ENCODE results near the gene RBMS3. TPM values are rescaled to one million over a fixed set of nuclear protein-coding genes. Genes with fewer than 3 reads are reported as not detected.

The RBMS3 gene
- total and polyA plus RNA-seq, 2 of the 13 experiments (the other 11 are each of a cell fraction or from before 2014, with no cell fraction given): not detected

GRCh38 chr3:29892976-29893554, 612.2 kb downstream of the RBMS3 start:
- WGBS (ENCODE audit: low lambda C conversion rate): 2% methylated on average over 6 of the region's 6 CpGs
- CTCF ChIA-PET (ENCODE audit: low intra/inter-chr PET ratio, low total read pairs): no interaction called here

More at GRCh38 chr3:29892976-29893554, 612.2 kb downstream of the RBMS3 start:
- Histone ChIP-seq H3K4me1 (ENCODE audit: insufficient read depth, low read length) (no peaks in the 10 kb centered on the region), H3K9me3 (ENCODE audit: low read length) (no peaks in the 10 kb centered on the region), H4K20me1 (ENCODE audit: insufficient read depth, low read length) (no peaks in the 10 kb centered on the region), H3K9ac (ENCODE audit: insufficient read depth, low read depth, low read length) (no peak overlapping the region), H3K4me2 (ENCODE audit: low read depth, low read length) (no peak overlapping the region), H2AFZ (ENCODE audit: low read length) (no peak overlapping the region), H3K4me3 (replicated peaks in 1 of 3; ENCODE audit: insufficient read depth in 1 of 3, low read depth in 2 of 3, low read length in 3 of 3) (no peak overlapping the region), H3K79me2 (ENCODE audit: insufficient read depth, low read length) (no peaks in the 10 kb centered on the region), H3K36me3 (replicated peaks in 1 of 2; ENCODE audit: control insufficient read depth in 1 of 2, insufficient read depth in 2 of 2, low read length in 2 of 2) (no peaks in the 10 kb centered on the region), H3K27me3 (ENCODE audit: control insufficient read depth in 1 of 2, insufficient read depth in 2 of 2, low read length in 2 of 2) (no peaks in the 10 kb centered on the region), H3K27ac (ENCODE audit: extremely low read length, insufficient read depth, low read length) (no peak overlapping the region)
- POLR2A ChIA-PET: no interaction called here
- FAIRE-seq (no peak), DNase-seq (ENCODE audit: low spot score) (no peak), ATAC-seq (no peak)
- in situ Hi-C loops (cut with HindIII; ENCODE audit: extremely low pct_ligation_motif_present, low pct_unique_long_range_greater_than_20kb) (no loop called here), intact Hi-C loops (cut with micrococcal nuclease; ENCODE audit: unreplicated experiment) (no loop called here)
- no TSS peak for BruUV-seq (replicated peaks)
- TF ChIP-seq ZSCAN22 (CRISPR knock-in tag; IDR thresholded peaks at IDR 0.05) (no peak), SALL2 (CRISPR knock-in tag; IDR thresholded peaks at IDR 0.05) (no peak), HMG20A (CRISPR knock-in tag; IDR thresholded peaks at IDR 0.05; ENCODE audit: borderline replicate concordance) (no peak), UBTF (CRISPR knock-in tag; IDR thresholded peaks at IDR 0.05) (no peak), ZMAT5 (CRISPR knock-in tag; IDR thresholded peaks at IDR 0.05; ENCODE audit: borderline replicate concordance, low read depth) (no peak), DR1 (CRISPR knock-in tag; IDR thresholded peaks at IDR 0.05) (no peak), ZNF816 (CRISPR knock-in tag; IDR thresholded peaks at IDR 0.05; ENCODE audit: borderline replicate concordance) (no peak), MTERF4 (CRISPR knock-in tag; IDR thresholded peaks at IDR 0.05) (no peak), CREBL2 (CRISPR knock-in tag; IDR thresholded peaks at IDR 0.05; ENCODE audit: borderline replicate concordance) (no peak), GMEB1 (CRISPR knock-in tag; IDR thresholded peaks at IDR 0.05; ENCODE audit: borderline replicate concordance) (no peak), ZNF619 (CRISPR knock-in tag; IDR thresholded peaks at IDR 0.05) (no peak), ZNF839 (CRISPR knock-in tag; IDR thresholded peaks at IDR 0.05; ENCODE audit: borderline replicate concordance) (no peak), PRDM10 (CRISPR knock-in tag; IDR thresholded peaks at IDR 0.05; ENCODE audit: low read depth) (no peak)
